ENCODE measurements around the gene IL1RAP.

IL1RAP gene

GRCh38 chr3:190522621-190523222 lies 8.8 kb downstream of the IL1RAP start:
- H3K4me3 ChIP-seq (ENCODE audit: low read depth, low read length): no peak overlapping the region
- TF ChIP-seq CTCF (IDR thresholded peaks at IDR 0.05; ENCODE audit: low read depth, low read length): no peak

GRCh38 chr3:190524942-190525341 lies 11.1 kb downstream of the IL1RAP start:
- no peak overlapping the region for H3K4me3 ChIP-seq (ENCODE audit: low read depth, low read length)
- no peak for TF ChIP-seq CTCF (IDR thresholded peaks at IDR 0.05; ENCODE audit: low read depth, low read length)

GRCh38 chr3:190525634-190526033 lies 11.7 kb downstream of the IL1RAP start:
- no peak for TF ChIP-seq CTCF (IDR thresholded peaks at IDR 0.05; ENCODE audit: low read depth, low read length)
- H3K4me3 ChIP-seq (ENCODE audit: low read depth, low read length): no peak overlapping the region

- no peak overlapping the region for H3K4me3 ChIP-seq (ENCODE audit: low read depth, low read length)
Observed at GRCh38 chr3:190526787-190527762, 13.2 kb downstream of the IL1RAP start.

GRCh38 chr3:190528706-190529105 lies 14.8 kb downstream of the IL1RAP start:
- H3K4me3 ChIP-seq (ENCODE audit: low read depth, low read length): no peak overlapping the region
- no peak for TF ChIP-seq CTCF (IDR thresholded peaks at IDR 0.05; ENCODE audit: low read depth, low read length)

More at GRCh38 chr3:190526787-190527762, 13.2 kb downstream of the IL1RAP start:
- TF ChIP-seq CTCF (IDR thresholded peaks at IDR 0.05; ENCODE audit: low read depth, low read length): no peak

- no peak for TF ChIP-seq CTCF (IDR thresholded peaks at IDR 0.05; ENCODE audit: low read depth, low read length)
- H3K4me3 ChIP-seq (ENCODE audit: low read depth, low read length): no peak overlapping the region
Observed at GRCh38 chr3:190531406-190531805, 17.5 kb downstream of the IL1RAP start.

GRCh38 chr3:190532731-190533203 lies 18.9 kb downstream of the IL1RAP start:
- H3K4me3 ChIP-seq (ENCODE audit: low read depth, low read length): no peak overlapping the region
- no peak for TF ChIP-seq CTCF (IDR thresholded peaks at IDR 0.05; ENCODE audit: low read depth, low read length)

All from WI38 (cell line).